ENCODE measurements around the gene NCAM1. TPM values are rescaled to one million over a fixed set of nuclear protein-coding genes. Genes with fewer than 3 reads are reported as not detected.

NCAM1 gene
- total RNA-seq, 1 experiment from 2014 or later = not detected

- Histone ChIP-seq H3K9me3 (ENCODE audit: low read length) (no peaks in the 10 kb centered on the region), H3K4me3 (ENCODE audit: low read length) (no peak overlapping the region), H3F3A (ENCODE audit: low read length, unreplicated experiment) (no peaks in the 10 kb centered on the region), H3K4me2 (ENCODE audit: low read length) (no peak overlapping the region), H3K79me2 (ENCODE audit: low read length) (no peaks in the 10 kb centered on the region), H4K20me1 (ENCODE audit: low read length) (no peaks in the 10 kb centered on the region), H3K9ac (ENCODE audit: low read length) (no peak overlapping the region), H3K27me3 (ENCODE audit: low read length) (peaks cover 65% of the 10 kb centered on the region), H3K27ac (ENCODE audit: low read length) (no peak overlapping the region), H3K9me2 (replicated peaks; ENCODE audit: low read length) (no peaks in the 10 kb centered on the region), H3K36me3 (ENCODE audit: low read depth, low read length) (no peaks in the 10 kb centered on the region), H2AFZ (ENCODE audit: low read length) (no peak overlapping the region), H3K4me1 (ENCODE audit: insufficient read depth, low read length) (no peaks in the 10 kb centered on the region)
- ChIA-PET CTCF (no interaction called here), POLR2A (ENCODE audit: unreplicated experiment) (no interaction called here)
- BruUV-seq (replicated peaks) = no TSS peak
- TF ChIP-seq, protein P1, sequence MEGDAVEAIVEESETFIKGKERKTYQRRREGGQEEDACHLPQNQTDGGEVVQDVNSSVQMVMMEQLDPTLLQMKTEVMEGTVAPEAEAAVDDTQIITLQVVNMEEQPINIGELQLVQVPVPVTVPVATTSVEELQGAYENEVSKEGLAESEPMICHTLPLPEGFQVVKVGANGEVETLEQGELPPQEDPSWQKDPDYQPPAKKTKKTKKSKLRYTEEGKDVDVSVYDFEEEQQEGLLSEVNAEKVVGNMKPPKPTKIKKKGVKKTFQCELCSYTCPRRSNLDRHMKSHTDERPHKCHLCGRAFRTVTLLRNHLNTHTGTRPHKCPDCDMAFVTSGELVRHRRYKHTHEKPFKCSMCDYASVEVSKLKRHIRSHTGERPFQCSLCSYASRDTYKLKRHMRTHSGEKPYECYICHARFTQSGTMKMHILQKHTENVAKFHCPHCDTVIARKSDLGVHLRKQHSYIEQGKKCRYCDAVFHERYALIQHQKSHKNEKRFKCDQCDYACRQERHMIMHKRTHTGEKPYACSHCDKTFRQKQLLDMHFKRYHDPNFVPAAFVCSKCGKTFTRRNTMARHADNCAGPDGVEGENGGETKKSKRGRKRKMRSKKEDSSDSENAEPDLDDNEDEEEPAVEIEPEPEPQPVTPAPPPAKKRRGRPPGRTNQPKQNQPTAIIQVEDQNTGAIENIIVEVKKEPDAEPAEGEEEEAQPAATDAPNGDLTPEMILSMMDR (conservative IDR thresholded peaks at IDR 0.05; ENCODE audit: low read depth, low read length) = no peak
- TF ChIP-seq EZH2phosphoT487 (IDR thresholded peaks at IDR 0.05; ENCODE audit: borderline replicate concordance, low read length) = no peak
- no peak for TF ChIP-seq EZH2 (IDR thresholded peaks at IDR 0.05; ENCODE audit: low read length, unreplicated experiment)
- ATAC-seq (no peak), DNase-seq (no peak)
- intact Hi-C loops (cut with micrococcal nuclease) = no loop called here
Observed at GRCh38 chr11:113134626-113135025, 173.4 kb downstream of the NCAM1 start.

GRCh38 chr11:113137713-113138529, 176.7 kb downstream of the NCAM1 start:
- TF ChIP-seq, protein P1 (conservative IDR thresholded peaks at IDR 0.05; ENCODE audit: low read depth, low read length) = no peak
- TF ChIP-seq EZH2 (IDR thresholded peaks at IDR 0.05; ENCODE audit: low read length, unreplicated experiment) (no peak), EZH2phosphoT487 (IDR thresholded peaks at IDR 0.05; ENCODE audit: borderline replicate concordance, low read length) (no peak)
- Histone ChIP-seq H3F3A (ENCODE audit: low read length, unreplicated experiment) (no peaks in the 10 kb centered on the region), H3K4me2 (ENCODE audit: low read length) (no peak overlapping the region), H3K27me3 (ENCODE audit: low read length) (peaks cover 82% of the 10 kb centered on the region), H3K27ac (ENCODE audit: low read length) (no peak overlapping the region), H3K79me2 (ENCODE audit: low read length) (no peaks in the 10 kb centered on the region), H3K9me3 (ENCODE audit: low read length) (no peaks in the 10 kb centered on the region), H3K36me3 (ENCODE audit: low read depth, low read length) (no peaks in the 10 kb centered on the region), H3K9ac (ENCODE audit: low read length) (no peak overlapping the region), H2AFZ (ENCODE audit: low read length) (no peak overlapping the region), H3K4me1 (ENCODE audit: insufficient read depth, low read length) (no peaks in the 10 kb centered on the region), H3K4me3 (ENCODE audit: low read length) (no peak overlapping the region), H4K20me1 (ENCODE audit: low read length) (no peaks in the 10 kb centered on the region), H3K9me2 (replicated peaks; ENCODE audit: low read length) (no peaks in the 10 kb centered on the region)
- DNase-seq = no peak
- intact Hi-C loops (cut with micrococcal nuclease) = no loop called here
- no TSS peak for BruUV-seq (replicated peaks)
- ATAC-seq = no peak
- ChIA-PET POLR2A (ENCODE audit: unreplicated experiment) (no interaction called here), CTCF (no interaction called here)

GRCh38 chr11:113138731-113139130, 177.5 kb downstream of the NCAM1 start:
- peaks cover 85% of the 10 kb centered on the region for H3K27me3 ChIP-seq (ENCODE audit: low read length)
- ChIA-PET CTCF (no interaction called here), POLR2A (ENCODE audit: unreplicated experiment) (no interaction called here)
- H3K4me3 ChIP-seq (ENCODE audit: low read length) = no peak overlapping the region
- ATAC-seq (no peak), DNase-seq (no peak)
- no TSS peak for BruUV-seq (replicated peaks)
- no peak overlapping the region for H3K27ac ChIP-seq (ENCODE audit: low read length)
- no peaks in the 10 kb centered on the region for H4K20me1 ChIP-seq (ENCODE audit: low read length)
- TF ChIP-seq, protein P1 (conservative IDR thresholded peaks at IDR 0.05; ENCODE audit: low read depth, low read length) = no peak
- no peak for TF ChIP-seq EZH2 (IDR thresholded peaks at IDR 0.05; ENCODE audit: low read length, unreplicated experiment)
- TF ChIP-seq EZH2phosphoT487 (IDR thresholded peaks at IDR 0.05; ENCODE audit: borderline replicate concordance, low read length) = no peak
- no peaks in the 10 kb centered on the region for H3K36me3 ChIP-seq (ENCODE audit: low read depth, low read length)
- no peaks in the 10 kb centered on the region for H3K9me3 ChIP-seq (ENCODE audit: low read length)
- H3F3A ChIP-seq (ENCODE audit: low read length, unreplicated experiment) = no peaks in the 10 kb centered on the region
- H3K79me2 ChIP-seq (ENCODE audit: low read length) = no peaks in the 10 kb centered on the region
- H3K4me2 ChIP-seq (ENCODE audit: low read length) = no peak overlapping the region
- intact Hi-C loops (cut with micrococcal nuclease) = no loop called here
- H3K4me1 ChIP-seq (ENCODE audit: insufficient read depth, low read length) = no peaks in the 10 kb centered on the region
- H3K9ac ChIP-seq (ENCODE audit: low read length) = no peak overlapping the region
- H3K9me2 ChIP-seq (replicated peaks; ENCODE audit: low read length) = no peaks in the 10 kb centered on the region
- H2AFZ ChIP-seq (ENCODE audit: low read length) = no peak overlapping the region

Measured in PC-3 (cell line).